ENCODE measurements around the gene SHC2.

- TF ChIP-seq CTCF (IDR thresholded peaks at IDR 0.05; ENCODE audit: control extremely low read depth in 1 of 3, insufficient read depth in 1 of 3, low read depth in 1 of 3, low read length in 3 of 3): no peak
- TF ChIP-seq POLR2AphosphoS5 (IDR thresholded peaks at IDR 0.05; ENCODE audit: low read depth, low read length): no peak
- TF ChIP-seq RXRA (IDR thresholded peaks at IDR 0.05; ENCODE audit: insufficient read depth, low read depth, low read length): no peak
- no peak for TF ChIP-seq EZH2 (IDR thresholded peaks at IDR 0.05; ENCODE audit: low read depth, low read length, severe bottlenecking)
- no peak for TF ChIP-seq POLR2A (IDR thresholded peaks at IDR 0.05; ENCODE audit: control extremely low read depth in 1 of 2, low read depth in 2 of 2, low read length in 2 of 2)
- TF ChIP-seq CBX8 (IDR thresholded peaks at IDR 0.05; ENCODE audit: borderline replicate concordance, low read depth, low read length): no peak
- no peak for TF ChIP-seq EP300 (IDR thresholded peaks at IDR 0.05; ENCODE audit: borderline replicate concordance in 1 of 2, low read depth in 2 of 2, low read length in 2 of 2)
- TF ChIP-seq RAD21 (IDR thresholded peaks at IDR 0.05 in 1 of 2, conservative IDR thresholded peaks at IDR 0.05 in 1 of 2; ENCODE audit: low read depth in 2 of 2, low read length in 2 of 2): no peak
- no peak for TF ChIP-seq YY1 (IDR thresholded peaks at IDR 0.05; ENCODE audit: low read depth, low read length)
- TF ChIP-seq, protein P1, sequence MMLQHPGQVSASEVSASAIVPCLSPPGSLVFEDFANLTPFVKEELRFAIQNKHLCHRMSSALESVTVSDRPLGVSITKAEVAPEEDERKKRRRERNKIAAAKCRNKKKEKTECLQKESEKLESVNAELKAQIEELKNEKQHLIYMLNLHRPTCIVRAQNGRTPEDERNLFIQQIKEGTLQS (IDR thresholded peaks at IDR 0.05; ENCODE audit: insufficient read depth, low read depth, low read length): no peak
- no peak for TF ChIP-seq FOSL1 (IDR thresholded peaks at IDR 0.05; ENCODE audit: insufficient read depth, low read depth, low read length)
- TF ChIP-seq CBX5 (IDR thresholded peaks at IDR 0.05; ENCODE audit: low read depth, low read length): no peak
- no peak for TF ChIP-seq CHD2 (IDR thresholded peaks at IDR 0.05; ENCODE audit: low read length)
Measured at GRCh38 chr19:366951-367350, 93.9 kb downstream of the SHC2 start.

Measured in H1 (cell line).